Fibroblast of lung (primary cell): ENCODE data around the gene EPC2. TPM values are rescaled to one million over a fixed set of nuclear protein-coding genes. Genes with fewer than 3 reads are reported as not detected.
A peak's percentile ranks its signal among the peaks of the same experiment; 100 is the strongest.
"Not testable (repeated sequence)": the region's sequence is repeated elsewhere in the genome, so short reads cannot be mapped to it uniquely, and the experiment has no call there.

Source experiments
- DNase-seq, 2 donors: peaks; one replicate each; pipeline versions ENCODE4 v3.0.0 to v3.0.0-alpha.2; 2010; ENCODE audit warnings: low read depth in 2 of 2
- H2AFZ ChIP-seq: 2 replicates; pipeline ENCODE4 v1.5.1; 2012; ENCODE audit warnings: low read length, control low read depth, inconsistent platforms
- H3K27ac ChIP-seq: 2 replicates; pipeline ENCODE4 v1.5.1; 2011; ENCODE audit warnings: low read length, control low read depth; ENCODE audit not compliant: insufficient read depth
- H3K27me3 ChIP-seq: 2 replicates; pipeline ENCODE4 v1.5.1; 2011; ENCODE audit warnings: mild to moderate bottlenecking, low read length; ENCODE audit not compliant: control insufficient read depth, insufficient read depth
- H3K36me3 ChIP-seq: 2 replicates; pipeline ENCODE4 v1.5.1; 2011; ENCODE audit warnings: low read length; ENCODE audit not compliant: control insufficient read depth, insufficient read depth
- H3K4me1 ChIP-seq: 2 replicates; pipeline ENCODE4 v1.5.1; 2011; ENCODE audit warnings: low read length; ENCODE audit not compliant: control insufficient read depth, insufficient read depth; ENCODE audit errors: extremely low read depth
- H3K4me2 ChIP-seq: 2 replicates; pipeline ENCODE4 v1.5.1; 2011; ENCODE audit warnings: low read length, control low read depth; ENCODE audit not compliant: insufficient read depth; ENCODE audit errors: extremely low read depth
- H3K4me3 ChIP-seq, 4 experiments: fragments of 200-600 bp in 1 of 4; sonication (generic) in 1 of 4; replicated peaks in 1 of 4; 2 replicates each; pipeline ENCODE4 v1.5.1; 2011 to 2016; ENCODE audit warnings: low read length in 4 of 4, low read depth in 3 of 4, mild to moderate bottlenecking in 3 of 4, control low read depth in 2 of 4, inconsistent platforms in 1 of 4, mixed read lengths in 1 of 4; ENCODE audit not compliant: insufficient read depth in 1 of 4; ENCODE audit errors: control extremely low read depth in 1 of 4
- H3K79me2 ChIP-seq: 2 replicates; pipeline ENCODE4 v1.5.1; 2012; ENCODE audit warnings: mild to moderate bottlenecking, low read length, inconsistent platforms; ENCODE audit not compliant: control insufficient read depth, insufficient read depth
- H3K9ac ChIP-seq: 2 replicates; pipeline ENCODE4 v1.5.1; 2011; ENCODE audit warnings: mild to moderate bottlenecking, low read length, control low read depth; ENCODE audit not compliant: insufficient read depth
- H3K9me3 ChIP-seq: 2 replicates; pipeline ENCODE4 v1.5.1; 2012; ENCODE audit warnings: low read depth, low read length; ENCODE audit not compliant: control insufficient read depth, insufficient read depth
- H4K20me1 ChIP-seq: 2 replicates; pipeline ENCODE4 v1.5.1; 2011; ENCODE audit warnings: low read length; ENCODE audit not compliant: control insufficient read depth, insufficient read depth; ENCODE audit errors: extremely low read depth
- EZH2 ChIP-seq: IDR thresholded peaks from 2 replicates; pipeline ENCODE4 v1.5.1; 2012; ENCODE audit warnings: low read length, control low read depth, mild to moderate bottlenecking; ENCODE audit errors: missing control alignments
- polyA plus RNA-seq, 2 donors: library from polyadenylated mRNA; depleted of rRNA in 1 of 2; stranded (reverse) in 1 of 2; unstranded in 1 of 2; fragments of >200 nt; gene quantifications; 2 replicates each; pipeline ENCODE4 v1.2.1, GENCODE V29; 2011 to 2012; ENCODE audit warnings: missing spikeins in 1 of 2
- total RNA-seq: library from RNA; depleted of rRNA; stranded (reverse); fragments of >200 nt; gene quantifications from 2 replicates; pipeline ENCODE4 v1.2.1, GENCODE V29; 2014
- TF ChIP-seq, protein P1 (sequence below), 2 donors: IDR thresholded peaks in 1 of 2; conservative IDR thresholded peaks in 1 of 2; 1 replicate in 1 of 2; 2 replicates in 1 of 2; pipeline ENCODE4 v1.5.1; 2011 to 2012; ENCODE audit warnings: low read length in 2 of 2, control low read depth in 1 of 2, inconsistent platforms in 1 of 2, low read depth in 1 of 2, mild to moderate bottlenecking in 1 of 2

EPC2 gene
- total and polyA plus RNA-seq, 2 donors (not counting 1 experiment from before 2014, with no cell fraction given): 19.6 to 22.8 TPM

DNA sequence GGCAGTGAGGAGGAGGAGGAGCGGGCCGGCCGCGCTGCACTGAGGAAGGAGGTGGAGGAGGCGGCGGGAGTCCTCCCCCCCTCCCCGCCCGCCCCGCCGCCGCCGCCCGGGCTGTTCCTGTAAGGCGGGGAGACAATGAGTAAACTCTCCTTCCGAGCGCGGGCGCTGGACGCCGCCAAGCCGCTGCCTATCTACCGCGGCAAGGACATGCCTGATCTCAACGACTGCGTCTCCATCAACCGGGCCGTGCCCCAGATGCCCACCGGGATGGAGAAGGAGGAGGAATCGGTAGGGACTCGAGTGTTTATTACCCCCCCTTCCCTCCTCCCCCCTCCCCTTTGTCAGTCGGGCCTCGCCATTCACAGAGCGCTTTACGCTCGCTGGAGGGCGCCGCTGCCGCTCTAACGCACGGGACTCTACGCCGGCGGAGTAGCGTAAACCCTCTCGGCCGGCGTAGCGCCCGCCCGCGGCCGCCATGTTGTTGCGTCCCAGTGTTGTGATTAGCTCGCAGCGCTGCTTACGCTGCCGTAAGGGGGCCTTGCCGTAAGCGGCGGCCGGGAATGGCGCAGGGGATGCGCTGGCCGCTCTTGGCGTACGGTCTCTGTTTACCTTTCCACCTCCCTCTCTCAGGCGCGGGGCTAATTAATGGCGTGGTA is 460 bp downstream of the EPC2 start:
- DNase-seq: peak; percentile 87 to 93
- TF ChIP-seq EZH2: no peak
- TF ChIP-seq, protein P1, sequence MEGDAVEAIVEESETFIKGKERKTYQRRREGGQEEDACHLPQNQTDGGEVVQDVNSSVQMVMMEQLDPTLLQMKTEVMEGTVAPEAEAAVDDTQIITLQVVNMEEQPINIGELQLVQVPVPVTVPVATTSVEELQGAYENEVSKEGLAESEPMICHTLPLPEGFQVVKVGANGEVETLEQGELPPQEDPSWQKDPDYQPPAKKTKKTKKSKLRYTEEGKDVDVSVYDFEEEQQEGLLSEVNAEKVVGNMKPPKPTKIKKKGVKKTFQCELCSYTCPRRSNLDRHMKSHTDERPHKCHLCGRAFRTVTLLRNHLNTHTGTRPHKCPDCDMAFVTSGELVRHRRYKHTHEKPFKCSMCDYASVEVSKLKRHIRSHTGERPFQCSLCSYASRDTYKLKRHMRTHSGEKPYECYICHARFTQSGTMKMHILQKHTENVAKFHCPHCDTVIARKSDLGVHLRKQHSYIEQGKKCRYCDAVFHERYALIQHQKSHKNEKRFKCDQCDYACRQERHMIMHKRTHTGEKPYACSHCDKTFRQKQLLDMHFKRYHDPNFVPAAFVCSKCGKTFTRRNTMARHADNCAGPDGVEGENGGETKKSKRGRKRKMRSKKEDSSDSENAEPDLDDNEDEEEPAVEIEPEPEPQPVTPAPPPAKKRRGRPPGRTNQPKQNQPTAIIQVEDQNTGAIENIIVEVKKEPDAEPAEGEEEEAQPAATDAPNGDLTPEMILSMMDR (conservative IDR thresholded peaks at IDR 0.05 in 1 of 2, IDR thresholded peaks at IDR 0.05 in 1 of 2; ENCODE audit: low read depth in 1 of 2, low read length in 2 of 2): peak; percentile 28 to 36

DNA sequence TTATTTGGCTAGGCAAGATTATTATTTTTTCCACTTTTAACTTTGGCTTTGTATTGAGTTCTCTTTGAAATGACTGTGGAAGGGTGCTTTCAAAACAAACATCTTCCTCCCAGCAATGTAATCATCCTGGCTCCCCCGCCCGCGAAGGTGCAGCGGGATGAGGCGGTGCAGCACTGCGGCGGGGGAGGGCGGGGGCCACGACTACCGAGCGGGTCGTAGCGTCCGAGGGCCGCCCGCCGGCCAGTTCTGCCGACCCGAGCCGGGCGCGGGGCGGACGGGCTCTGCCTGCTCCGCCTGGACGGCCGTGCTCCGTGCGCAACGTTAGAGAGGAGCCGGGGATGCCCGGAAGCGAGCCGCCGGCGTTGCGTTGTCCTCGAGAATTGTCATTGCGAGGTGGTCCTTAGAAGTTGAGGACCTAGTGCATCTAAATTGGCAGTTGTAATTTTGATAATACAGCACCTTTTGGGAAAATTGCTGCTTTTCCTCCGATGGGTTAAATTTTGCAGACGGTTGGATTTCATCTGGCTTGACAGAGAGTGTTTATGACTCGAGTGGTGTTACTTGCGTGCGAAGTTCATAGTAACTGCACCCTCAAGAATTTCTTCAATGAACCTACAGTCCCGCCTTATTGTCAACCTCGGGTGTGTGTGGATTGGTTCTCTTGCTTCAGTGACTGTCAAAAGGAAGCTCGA is 1.1 kb downstream of the EPC2 start:
- peak overlapping the region; percentile 89 for H3K9ac ChIP-seq
- peaks cover 53% of the 10 kb centered on the region for H3K79me2 ChIP-seq

More for the DNA sequence above, 460 bp downstream of the EPC2 start:
- peak overlapping the region; percentile 69 for H2AFZ ChIP-seq
- no peaks in the 10 kb centered on the region for H3K9me3 ChIP-seq
- no peaks in the 10 kb centered on the region for H3K36me3 ChIP-seq
- peak overlapping the region; percentile 89 for H3K9ac ChIP-seq
- peak overlapping the region; percentile 96 to 98 (median 96) for H3K4me3 ChIP-seq
- H3K4me2 ChIP-seq: peak overlapping the region; percentile 85
- peaks cover 3% of the 10 kb centered on the region for H3K4me1 ChIP-seq
- peaks cover 4% of the 10 kb centered on the region for H3K27me3 ChIP-seq
- H4K20me1 ChIP-seq: peaks cover 3% of the 10 kb centered on the region
- peak overlapping the region; percentile 91 for H3K27ac ChIP-seq
- H3K79me2 ChIP-seq: peaks cover 46% of the 10 kb centered on the region

DNA sequence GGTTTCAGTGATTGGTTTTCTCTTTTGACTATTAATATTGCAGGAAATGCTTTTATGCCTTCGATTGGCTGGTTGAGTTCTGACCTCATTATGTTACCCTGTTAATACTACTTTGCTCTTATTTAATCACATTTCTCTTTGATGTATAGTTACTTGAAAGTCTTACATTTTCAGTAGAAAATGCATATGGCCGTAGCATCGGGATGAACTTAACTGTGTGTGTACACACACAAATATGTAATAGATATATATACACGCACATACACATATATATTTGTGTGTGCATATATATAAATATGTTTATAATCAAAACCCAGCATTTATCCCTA is 1.6 kb downstream of the EPC2 start:
- Histone ChIP-seq H3K36me3 (no peaks in the 10 kb centered on the region), H3K27ac (peak overlapping the region; percentile 91), H3K79me2 (peaks cover 58% of the 10 kb centered on the region), H3K27me3 (peaks cover 4% of the 10 kb centered on the region), H3K9ac (no peak overlapping the region), H3K4me2 (peak overlapping the region; percentile 85), H3K9me3 (no peaks in the 10 kb centered on the region), H4K20me1 (peaks cover 3% of the 10 kb centered on the region), H2AFZ (no peak overlapping the region), H3K4me1 (peaks cover 3% of the 10 kb centered on the region), H3K4me3 (peak overlapping the region; percentile 96 to 98 (median 96))
- TF ChIP-seq, protein P1 (conservative IDR thresholded peaks at IDR 0.05 in 1 of 2, IDR thresholded peaks at IDR 0.05 in 1 of 2; ENCODE audit: low read depth in 1 of 2, low read length in 2 of 2): no peak
- no peak for TF ChIP-seq EZH2
- no peak for DNase-seq

More for the DNA sequence above, 1.1 kb downstream of the EPC2 start:
- H3K4me1 ChIP-seq: peaks cover 3% of the 10 kb centered on the region
- H4K20me1 ChIP-seq: peaks cover 3% of the 10 kb centered on the region
- peak overlapping the region; percentile 96 to 98 (median 96) for H3K4me3 ChIP-seq
- no peaks in the 10 kb centered on the region for H3K9me3 ChIP-seq
- peak; percentile 89 to 92 for DNase-seq
- peak overlapping the region; percentile 91 for H3K27ac ChIP-seq
- H3K27me3 ChIP-seq: peaks cover 4% of the 10 kb centered on the region
- peak overlapping the region; percentile 85 for H3K4me2 ChIP-seq
- H3K36me3 ChIP-seq: no peaks in the 10 kb centered on the region
- TF ChIP-seq EZH2: no peak
- TF ChIP-seq, protein P1 (conservative IDR thresholded peaks at IDR 0.05 in 1 of 2, IDR thresholded peaks at IDR 0.05 in 1 of 2; ENCODE audit: low read depth in 1 of 2, low read length in 2 of 2): no peak
- H2AFZ ChIP-seq: no peak overlapping the region

DNA sequence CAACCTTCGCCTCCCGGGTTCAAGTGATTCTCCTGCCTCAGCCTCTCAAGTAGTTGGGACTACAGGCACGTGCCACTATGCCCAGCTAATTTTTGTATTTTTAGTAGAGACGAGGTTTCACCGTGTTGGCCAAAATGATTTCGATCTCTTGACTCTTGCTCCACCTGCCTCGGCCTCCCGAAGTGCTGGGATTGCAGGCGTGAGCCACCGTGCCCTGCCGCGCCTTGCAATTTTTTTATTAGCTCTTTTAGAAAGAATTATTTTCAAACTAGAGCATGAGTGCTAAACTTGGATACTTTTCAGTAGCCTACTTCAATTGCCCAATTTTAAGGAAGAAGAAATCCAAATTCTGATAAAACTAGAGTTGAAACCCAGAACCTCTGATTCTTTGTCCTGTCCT is 3.2 kb downstream of the EPC2 start:
- not testable (repeated sequence) for H3K9ac ChIP-seq, H2AFZ ChIP-seq, DNase-seq, H3K27ac ChIP-seq, H3K9me3 ChIP-seq, H3K4me3 ChIP-seq, H3K4me2 ChIP-seq, H4K20me1 ChIP-seq, H3K4me1 ChIP-seq, H3K27me3 ChIP-seq, H3K36me3 ChIP-seq
- peaks cover 73% of the 10 kb centered on the region for H3K79me2 ChIP-seq
